HG03095 (cell line): Measurements from ENCODE around the gene FBXL22.
"Not testable (repeated sequence)": the region's sequence is repeated elsewhere in the genome, so short reads cannot be mapped to it uniquely, and the experiment has no call there.

ENCODE experiments used
- ATAC-seq: cut with Tn5 transposase; IDR thresholded peaks from one replicate; pipeline ENCODE4 v1.9.1; 2021; ENCODE audit warnings: moderate library complexity; ENCODE audit not compliant: unreplicated experiment

The FBXL22 gene

GRCh38 chr15:63611177-63611576, 14.0 kb downstream of the FBXL22 start:
- ATAC-seq: no peak

- no peak for ATAC-seq
Observed at GRCh38 chr15:63612300-63612699, 15.1 kb downstream of the FBXL22 start.

GRCh38 chr15:63615935-63616334, 18.7 kb downstream of the FBXL22 start:
- no peak for ATAC-seq

GRCh38 chr15:63617147-63617546, 20.0 kb downstream of the FBXL22 start:
- not testable (repeated sequence) for ATAC-seq

GRCh38 chr15:63617627-63618026, 20.4 kb downstream of the FBXL22 start:
- ATAC-seq: not testable (repeated sequence)

GRCh38 chr15:63620760-63621159, 23.6 kb downstream of the FBXL22 start:
- not testable (repeated sequence) for ATAC-seq

GRCh38 chr15:63623232-63623969, 26.2 kb downstream of the FBXL22 start:
- ATAC-seq: no peak

- ATAC-seq: no peak
Observed at GRCh38 chr15:63626955-63627354, 29.8 kb downstream of the FBXL22 start.

GRCh38 chr15:63628123-63628822, 31.1 kb downstream of the FBXL22 start:
- ATAC-seq: no peak

GRCh38 chr15:63630036-63630751, 33.0 kb downstream of the FBXL22 start:
- ATAC-seq: no peak

- no peak for ATAC-seq
Observed at GRCh38 chr15:63633312-63633711, 36.1 kb downstream of the FBXL22 start.

- no peak for ATAC-seq
Observed at GRCh38 chr15:63634154-63634553, 37.0 kb downstream of the FBXL22 start.

- ATAC-seq: no peak
Observed at GRCh38 chr15:63636518-63637061, 39.4 kb downstream of the FBXL22 start.

- ATAC-seq: no peak
Observed at GRCh38 chr15:63638839-63639238, 41.7 kb downstream of the FBXL22 start.

- ATAC-seq: no peak
Observed at GRCh38 chr15:63640146-63640545, 43.0 kb downstream of the FBXL22 start.
